Skeletal muscle tissue (tissue), 4 donors: ENCODE data around the gene METTL26. TPM values are rescaled to one million over a fixed set of nuclear protein-coding genes. Genes with fewer than 3 reads are reported as not detected.

Experiments used
- H3K27ac ChIP-seq: one replicate; pipeline ENCODE4 v1.7.0; 2013; ENCODE audit warnings: mild to moderate bottlenecking, low read depth, low read length, inconsistent platforms
- H3K27me3 ChIP-seq, 3 donors: one replicate each; pipeline ENCODE4 v1.7.0; 2013; ENCODE audit warnings: low read length in 3 of 3; ENCODE audit not compliant: control insufficient read depth in 3 of 3, insufficient read depth in 3 of 3
- H3K36me3 ChIP-seq, 3 donors: one replicate each; pipeline ENCODE4 v1.7.0; 2013; ENCODE audit warnings: low read length in 3 of 3; ENCODE audit not compliant: control insufficient read depth in 3 of 3, insufficient read depth in 3 of 3
- H3K4me1 ChIP-seq, 3 donors: one replicate each; pipeline ENCODE4 v1.7.0; 2013; ENCODE audit warnings: low read length in 3 of 3, mild to moderate bottlenecking in 3 of 3; ENCODE audit not compliant: control insufficient read depth in 3 of 3, insufficient read depth in 3 of 3
- H3K4me3 ChIP-seq, 3 donors: one replicate each; pipeline ENCODE4 v1.7.0; 2013; ENCODE audit warnings: low read length in 3 of 3
- H3K9ac ChIP-seq, 3 donors: one replicate each; pipeline ENCODE4 v1.7.0; 2013; ENCODE audit warnings: low read length in 3 of 3, mild to moderate bottlenecking in 3 of 3, moderate library complexity in 2 of 3, low read depth in 1 of 3
- H3K9me3 ChIP-seq, 3 donors: one replicate each; pipeline ENCODE4 v1.7.0; 2013; ENCODE audit warnings: low read length in 3 of 3; ENCODE audit not compliant: control insufficient read depth in 3 of 3
- total RNA-seq: library from RNA; depleted of rRNA; stranded (reverse); fragments of >200 nt; gene quantifications from one replicate; pipeline ENCODE4 v1.2.3, GENCODE V29; 2014
- donor health status: Osteomylitis.

METTL26 gene
- total RNA-seq, 1 donor from 2014 or later = 32.4 TPM

DNA sequence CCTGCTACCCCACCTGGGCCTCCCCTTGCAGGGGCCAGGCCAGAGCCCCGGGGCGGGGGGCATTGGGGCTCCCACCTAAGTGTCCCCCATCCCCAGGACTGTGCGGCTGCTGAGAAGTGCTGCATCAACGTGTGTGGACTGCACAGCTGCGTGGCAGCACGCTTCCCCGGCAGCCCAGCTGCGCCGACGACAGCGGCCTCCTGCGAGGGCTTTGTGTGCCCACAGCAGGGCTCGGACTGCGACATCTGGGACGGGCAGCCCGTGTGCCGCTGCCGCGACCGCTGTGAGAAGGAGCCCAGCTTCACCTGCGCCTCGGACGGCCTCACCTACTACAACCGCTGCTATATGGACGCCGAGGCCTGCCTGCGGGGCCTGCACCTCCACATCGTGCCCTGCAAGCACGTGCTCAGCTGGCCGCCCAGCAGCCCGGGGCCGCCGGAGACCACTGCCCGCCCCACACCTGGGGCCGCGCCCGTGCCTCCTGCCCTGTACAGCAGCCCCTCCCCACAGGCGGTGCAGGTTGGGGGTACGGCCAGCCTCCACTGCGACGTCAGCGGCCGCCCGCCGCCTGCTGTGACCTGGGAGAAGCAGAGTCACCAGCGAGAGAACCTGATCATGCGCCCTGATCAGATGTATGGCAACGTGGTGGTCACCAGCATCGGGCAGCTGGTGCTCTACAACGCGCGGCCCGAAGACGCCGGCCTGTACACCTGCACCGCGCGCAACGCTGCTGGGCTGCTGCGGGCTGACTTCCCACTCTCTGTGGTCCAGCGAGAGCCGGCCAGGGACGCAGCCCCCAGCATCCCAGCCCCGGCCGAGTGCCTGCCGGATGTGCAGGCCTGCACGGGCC, 3.4 kb downstream of the METTL26 start:
- Histone ChIP-seq H3K4me3 (no peak overlapping the region), H3K27me3 (no peaks in the 10 kb centered on the region), H3K9ac (no peak overlapping the region), H3K9me3 (no peaks in the 10 kb centered on the region), H3K27ac (no peak overlapping the region), H3K4me1 (peaks cover 25 to 36% (median 35%) of the 10 kb centered on the region in 3 donors), H3K36me3 (peaks cover 10 to 17% (median 11%) of the 10 kb centered on the region in 3 donors)

DNA sequence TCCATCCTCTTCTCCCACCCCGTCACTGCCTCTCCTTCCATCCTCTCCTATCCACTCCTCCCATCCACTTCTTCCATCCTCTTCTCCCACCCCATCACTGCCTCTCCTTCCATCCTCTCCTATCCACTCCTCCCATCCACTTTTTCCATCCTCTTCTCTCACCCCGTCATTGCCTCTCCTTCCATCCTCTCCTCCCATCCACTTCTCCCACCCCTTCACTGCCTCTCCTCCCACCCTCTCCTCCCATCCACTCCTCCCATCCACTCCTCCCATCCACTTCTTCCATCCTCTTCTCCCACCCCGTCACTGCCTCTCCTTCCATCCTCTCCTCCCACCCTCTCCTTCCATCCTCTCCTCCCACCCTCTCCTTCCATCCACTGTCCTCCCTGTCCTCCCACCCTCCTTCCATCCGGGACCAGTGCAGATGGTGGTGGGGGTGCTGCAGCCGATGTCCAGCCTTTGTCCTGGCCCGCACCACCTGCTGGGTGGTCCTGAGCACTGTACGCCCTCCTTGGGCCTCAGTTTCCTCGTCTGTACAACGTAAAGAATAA, 4.2 kb downstream of the METTL26 start:
- Histone ChIP-seq H3K27ac (no peak overlapping the region), H3K27me3 (no peaks in the 10 kb centered on the region), H3K9ac (no peak overlapping the region), H3K4me1 (peaks cover 21 to 38% (median 36%) of the 10 kb centered on the region in 3 donors), H3K36me3 (peaks cover 10 to 17% (median 11%) of the 10 kb centered on the region in 3 donors), H3K9me3 (no peaks in the 10 kb centered on the region), H3K4me3 (no peak overlapping the region)

DNA sequence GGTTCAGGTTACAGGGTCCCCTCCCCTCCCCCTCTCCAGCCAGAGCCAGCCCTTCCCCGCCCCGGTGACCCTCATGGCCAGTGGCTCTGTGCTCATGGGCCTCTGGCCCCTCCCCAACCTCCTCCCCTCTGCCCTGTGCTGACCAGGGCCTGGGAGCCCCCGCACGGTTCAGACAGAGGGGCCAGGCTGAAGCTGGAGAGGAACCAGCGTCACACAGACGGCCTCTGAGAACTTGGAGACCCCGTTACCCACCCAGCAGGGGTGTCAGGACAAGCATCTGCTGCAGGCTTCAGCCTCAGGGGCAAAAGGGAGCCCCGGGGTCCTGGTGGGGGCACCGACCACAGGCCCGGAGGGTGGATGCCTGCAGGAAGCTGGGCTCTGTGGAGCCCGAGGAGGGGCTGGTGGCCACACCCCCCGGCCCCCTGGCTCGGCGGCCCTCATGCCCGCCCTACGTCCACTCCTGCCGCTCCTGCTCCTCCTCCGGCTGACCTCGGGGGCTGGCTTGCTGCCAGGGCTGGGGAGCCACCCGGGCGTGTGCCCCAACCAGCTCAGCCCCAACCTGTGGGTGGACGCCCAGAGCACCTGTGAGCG, 5.2 kb downstream of the METTL26 start, which contains the start of gene WFIKKN1:
WFIKKN1 (plus strand) TSS at position 171 of the 591 bp plus-strand sequence; CDS start at position 440, 269 bp downstream.
- Histone ChIP-seq H3K9me3 (no peaks in the 10 kb centered on the region), H3K27me3 (no peaks in the 10 kb centered on the region), H3K27ac (no peak within 1 kb of the TSS), H3K4me3 (no peak within 1 kb of the TSS), H3K36me3 (peaks cover 13 to 21% (median 14%) of the 10 kb centered on the region in 3 donors), H3K9ac (peak within 1 kb of the TSS in 1 of 3 donors; percentile 33), H3K4me1 (peaks cover 21 to 39% (median 35%) of the 10 kb centered on the region in 3 donors)

DNA sequence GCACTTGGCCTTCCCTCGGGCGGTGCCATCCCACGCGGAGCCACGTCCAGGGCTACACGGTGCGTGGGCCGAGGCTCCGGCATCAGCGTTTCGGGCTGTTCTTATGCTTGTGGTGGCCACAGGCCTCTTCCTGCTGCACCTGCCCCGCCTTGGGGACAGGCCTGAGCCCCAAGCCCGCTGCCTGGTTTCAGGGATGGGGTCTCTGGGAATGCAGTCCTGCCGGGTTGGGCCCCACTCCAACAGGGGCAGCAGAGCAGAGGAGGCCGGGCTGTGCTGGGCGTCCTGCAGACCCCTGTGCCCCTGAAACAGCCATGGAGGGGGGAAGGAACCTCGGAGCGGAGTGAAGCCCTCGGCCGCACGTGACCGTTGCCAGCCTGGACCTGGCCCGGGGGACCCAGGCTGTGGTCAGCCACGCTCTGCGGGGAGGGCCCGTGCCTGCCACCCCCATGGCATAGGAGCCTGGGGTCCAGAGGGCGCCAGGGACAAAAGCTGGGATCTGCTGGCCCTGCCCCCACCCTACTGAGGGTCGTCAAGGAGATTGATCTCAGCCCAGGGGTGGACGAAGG, 5.8 kb downstream of the METTL26 start:
- H3K9me3 ChIP-seq = no peaks in the 10 kb centered on the region
- H3K4me3 ChIP-seq = no peak overlapping the region
- H3K9ac ChIP-seq = peak overlapping the region in 1 of 3 donors; percentile 33
- no peaks in the 10 kb centered on the region for H3K27me3 ChIP-seq
- H3K27ac ChIP-seq = no peak overlapping the region
- H3K4me1 ChIP-seq = peaks cover 18 to 36% (median 31%) of the 10 kb centered on the region in 3 donors
- H3K36me3 ChIP-seq = peaks cover 14 to 26% (median 17%) of the 10 kb centered on the region in 3 donors

DNA sequence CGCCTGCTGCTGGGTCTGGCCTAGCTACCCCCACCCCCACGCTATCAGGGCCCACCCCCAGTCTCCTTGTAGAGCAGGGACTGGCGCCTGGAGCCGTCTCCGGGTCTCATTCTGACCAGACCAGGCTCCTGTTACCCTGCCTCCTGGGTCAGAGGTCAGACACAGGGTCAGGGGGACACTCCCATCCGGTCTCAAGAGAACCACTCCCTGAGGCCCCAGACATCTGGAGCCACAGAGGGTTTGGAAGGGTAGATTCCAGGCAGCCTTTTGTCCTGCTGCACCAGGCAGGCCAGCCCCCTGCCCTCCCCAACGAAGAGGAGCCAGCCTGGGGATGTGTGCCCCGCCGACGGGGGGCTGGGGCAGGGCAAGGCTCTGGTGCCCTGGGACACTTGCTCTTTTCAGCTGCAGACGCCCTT, 6.3 kb downstream of the METTL26 start:
- no peak overlapping the region for H3K4me3 ChIP-seq
- H3K27ac ChIP-seq = no peak overlapping the region
- peaks cover 14 to 31% (median 27%) of the 10 kb centered on the region in 3 donors for H3K4me1 ChIP-seq
- no peaks in the 10 kb centered on the region for H3K9me3 ChIP-seq
- H3K27me3 ChIP-seq = no peaks in the 10 kb centered on the region
- H3K9ac ChIP-seq = peak overlapping the region in 1 of 3 donors; percentile 33
- H3K36me3 ChIP-seq = peaks cover 14 to 28% (median 19%) of the 10 kb centered on the region in 3 donors

DNA sequence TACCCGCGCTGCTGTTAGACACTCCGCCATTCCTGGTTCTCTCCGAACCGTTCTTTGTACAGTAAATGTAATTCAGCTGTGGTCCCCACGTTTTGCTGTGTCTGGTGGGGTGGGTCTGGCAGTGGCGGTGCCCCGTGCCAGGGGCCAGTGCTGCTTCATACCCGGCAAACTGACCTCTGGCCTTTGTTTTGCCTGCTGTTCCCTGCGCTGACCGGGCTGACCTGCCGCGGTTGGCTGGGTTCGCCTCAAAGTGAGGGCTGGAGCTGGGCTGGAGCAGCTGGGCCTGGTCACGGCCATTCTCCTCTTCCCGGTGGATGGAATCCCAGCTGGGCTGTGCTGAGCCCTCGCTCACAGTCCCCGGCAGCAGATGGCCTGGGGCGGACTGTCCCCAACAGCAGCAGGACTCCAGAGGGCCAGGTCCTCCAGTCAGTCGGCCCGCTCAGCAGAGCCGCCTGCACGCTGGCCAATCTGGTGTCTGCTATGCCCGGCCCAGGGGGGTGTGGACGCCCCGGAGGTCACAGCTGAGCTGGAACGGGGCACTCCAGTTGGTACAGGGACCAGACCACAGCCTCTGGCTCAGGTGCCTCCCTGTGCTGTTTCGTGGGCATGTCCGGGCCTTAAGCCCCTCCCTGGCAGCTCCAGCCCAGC, 6.8 kb downstream of the METTL26 start:
- Histone ChIP-seq H3K9ac (peak overlapping the region in 1 of 3 donors; percentile 40), H3K9me3 (no peaks in the 10 kb centered on the region), H3K4me3 (no peak overlapping the region), H3K27me3 (no peaks in the 10 kb centered on the region), H3K27ac (no peak overlapping the region), H3K4me1 (peaks cover 11 to 29% (median 26%) of the 10 kb centered on the region in 3 donors), H3K36me3 (peaks cover 13 to 26% (median 19%) of the 10 kb centered on the region in 3 donors)

DNA sequence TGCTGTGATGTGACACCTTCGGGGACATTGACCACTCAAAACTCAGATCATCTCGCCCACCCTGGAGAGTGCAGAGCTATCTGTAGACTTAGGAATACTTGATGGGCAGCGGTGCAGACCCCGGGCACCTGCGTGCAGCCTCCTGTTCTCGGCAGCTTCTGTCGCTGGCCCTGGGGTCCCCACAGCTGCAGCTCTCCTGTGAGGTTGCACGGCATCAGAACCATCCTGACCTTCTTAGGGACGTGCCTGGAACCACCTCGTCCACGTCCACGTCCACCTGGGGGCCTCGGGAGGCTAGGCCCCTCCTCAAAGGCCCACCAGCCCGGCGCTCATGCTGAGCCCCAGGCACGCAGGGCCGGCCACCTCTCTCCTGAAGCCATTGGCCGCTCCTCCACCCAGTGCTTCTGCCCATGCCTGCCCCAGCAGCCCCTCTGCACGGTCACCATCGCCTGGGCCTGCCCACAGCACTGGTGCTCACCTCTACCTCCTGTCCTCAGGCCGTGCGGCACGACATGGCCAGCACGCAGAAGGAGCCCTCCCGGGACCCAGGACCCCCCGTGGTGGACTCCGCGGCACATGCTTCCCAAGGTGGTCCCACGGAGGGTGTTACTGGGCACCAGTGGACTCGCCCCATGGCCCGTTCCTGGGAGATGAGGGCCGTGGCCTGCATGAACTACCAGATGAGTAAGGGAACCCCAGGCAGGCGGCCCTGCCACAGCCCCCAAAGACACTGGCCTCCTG, 7.6 kb downstream of the METTL26 start:
- H3K4me1 ChIP-seq = peaks cover 11 to 29% (median 26%) of the 10 kb centered on the region in 3 donors
- H3K27me3 ChIP-seq = no peaks in the 10 kb centered on the region
- H3K9ac ChIP-seq = no peak overlapping the region
- H3K36me3 ChIP-seq = peaks cover 10 to 20% (median 14%) of the 10 kb centered on the region in 3 donors
- H3K4me3 ChIP-seq = no peak overlapping the region
- H3K27ac ChIP-seq = no peak overlapping the region
- no peaks in the 10 kb centered on the region for H3K9me3 ChIP-seq

DNA sequence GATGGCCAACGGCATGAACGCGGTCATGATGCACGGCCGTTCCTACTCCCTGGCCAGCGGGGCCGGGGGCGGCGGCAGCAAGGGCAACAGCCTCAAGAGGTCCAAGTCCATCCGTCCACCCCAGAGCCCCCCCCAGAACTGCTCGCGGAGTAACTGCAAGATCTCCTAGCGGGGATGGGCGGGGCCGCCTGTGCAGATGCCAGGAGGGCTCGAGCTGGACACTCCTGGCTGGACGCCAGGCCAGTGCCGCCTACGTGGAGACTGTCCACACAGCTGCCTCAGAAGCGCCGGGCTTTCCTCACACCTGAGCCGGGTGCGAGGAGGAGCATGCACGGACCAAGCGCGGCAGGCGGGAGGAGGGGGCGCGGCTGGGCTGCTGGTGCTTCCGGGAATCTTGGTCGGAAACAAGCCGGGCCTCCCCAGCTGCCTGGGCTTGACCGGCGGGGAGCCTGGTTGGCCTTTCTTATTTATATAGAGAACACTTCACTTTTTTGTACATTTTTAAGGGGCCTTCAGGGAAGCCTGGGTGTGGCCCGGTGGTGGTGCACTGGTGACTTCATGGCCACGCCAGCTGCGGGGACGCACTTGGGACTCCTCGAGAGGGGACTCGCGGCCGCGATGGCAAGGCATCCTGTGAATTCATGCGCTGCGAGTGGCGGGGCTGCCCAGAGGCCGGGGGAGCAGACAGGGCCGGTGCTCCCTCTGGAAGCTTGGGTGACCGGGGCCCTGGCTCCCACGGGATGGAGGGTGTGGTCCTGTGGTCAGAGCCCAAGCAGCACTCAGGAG, 8.5 kb downstream of the METTL26 start:
- H3K4me1 ChIP-seq = peaks cover 11 to 29% (median 26%) of the 10 kb centered on the region in 3 donors

More for the DNA sequence above, 8.5 kb downstream of the METTL26 start:
- H3K9me3 ChIP-seq = no peaks in the 10 kb centered on the region
- no peak overlapping the region for H3K27ac ChIP-seq
- no peak overlapping the region for H3K9ac ChIP-seq
- H3K4me3 ChIP-seq = no peak overlapping the region
- peaks cover 10 to 20% (median 12%) of the 10 kb centered on the region in 3 donors for H3K36me3 ChIP-seq
- no peaks in the 10 kb centered on the region for H3K27me3 ChIP-seq
